ENCODE measurements around the gene ASIP. TPM values are rescaled to one million over a fixed set of nuclear protein-coding genes. Genes with fewer than 3 reads are reported as not detected.

ASIP gene
- total RNA-seq, 1 experiment from 2014 or later, result not detected

GRCh38 chr20:34231634-34232033, 9.6 kb upstream of the ASIP start:
- no peaks in the 10 kb centered on the region for H4K20me1 ChIP-seq (ENCODE audit: control insufficient read depth, insufficient read depth, insufficient read length)
- H3K9me3 ChIP-seq (ENCODE audit: control insufficient read depth, low read depth, low read length), result no peaks in the 10 kb centered on the region
- no peak overlapping the region for H3K4me2 ChIP-seq (ENCODE audit: insufficient read depth, insufficient read length, low read length)
- Mint-ChIP-seq H3K36me3 (ENCODE audit: insufficient read depth in 1 of 3, low read depth in 3 of 3) (no peaks in the 10 kb centered on the region), H3K4me1 (no peaks in the 10 kb centered on the region), H3K27ac (no peak overlapping the region), H3K27me3 (ENCODE audit: low read depth) (peaks cover 5% of the 10 kb centered on the region), H3K9me3 (peaks cover 2 to 3% of the 10 kb centered on the region in 2 experiments; a peak in 1 of 5 replicates), H3K4me3 (no peak overlapping the region)
- H3K23me2 ChIP-seq (ENCODE audit: insufficient read length, low read depth, low read length, poor library complexity, severe bottlenecking), result no peaks in the 10 kb centered on the region
- H2BK15ac ChIP-seq (ENCODE audit: low read depth, low read length), result no peak overlapping the region
- H3K23ac ChIP-seq (ENCODE audit: insufficient read length, low read depth, low read length), result no peak overlapping the region
- H3K27ac ChIP-seq (ENCODE audit: insufficient read length, low read depth, low read length), result no peak overlapping the region
- no peak overlapping the region for H2AFZ ChIP-seq (ENCODE audit: low read length)
- no peaks in the 10 kb centered on the region; the same call in 1 of the 2 replicates for H3K27me3 ChIP-seq (ENCODE audit: insufficient read depth, low read length)
- H2BK20ac ChIP-seq (ENCODE audit: low read depth, low read length, poor library complexity, severe bottlenecking), result no peak overlapping the region
- no peak overlapping the region for H2BK12ac ChIP-seq (ENCODE audit: insufficient read length, low read depth, low read length)
- no peak overlapping the region for H3K9ac ChIP-seq (ENCODE audit: extremely low read depth, insufficient read length, low read length)
- H2BK120ac ChIP-seq (ENCODE audit: low read depth, low read length, poor library complexity, severe bottlenecking), result no peak overlapping the region
- H3K79me2 ChIP-seq (ENCODE audit: insufficient read depth, low read length), result no peaks in the 10 kb centered on the region
- no peak overlapping the region for H4K8ac ChIP-seq (replicated peaks; ENCODE audit: insufficient read length, low read depth, low read length)
- DNase-seq, result no peak
- no peak for TF ChIP-seq CTCF (conservative IDR thresholded peaks at IDR 0.05)
- H3K4me1 ChIP-seq (ENCODE audit: insufficient read depth, low read length), result no peaks in the 10 kb centered on the region
- no peak overlapping the region for H2AK5ac ChIP-seq (ENCODE audit: insufficient read length, low read length)
- H3K14ac ChIP-seq (ENCODE audit: insufficient read depth, low read length), result no peak overlapping the region
- no peak overlapping the region for H2BK5ac ChIP-seq (ENCODE audit: insufficient read length, low read length)
- H3T11ph ChIP-seq (ENCODE audit: low read length), result no peak overlapping the region
- no peak overlapping the region for H3K18ac ChIP-seq (ENCODE audit: insufficient read length, low read depth, low read length)
- no peaks in the 10 kb centered on the region for H3K79me1 ChIP-seq (ENCODE audit: insufficient read depth, low read depth, low read length, poor library complexity, severe bottlenecking)
- H3K4ac ChIP-seq (ENCODE audit: low read depth, low read length), result no peak overlapping the region
- H3K56ac ChIP-seq (ENCODE audit: insufficient read length, low read depth, low read length), result no peak overlapping the region
- no peak overlapping the region for H4K91ac ChIP-seq (ENCODE audit: insufficient read length, low read depth, low read length)
- no peak overlapping the region for H4K5ac ChIP-seq (ENCODE audit: insufficient read length, low read depth, low read length)

All from H9 (cell line).